GM12874 (cell line): ENCODE measurements around the gene SSPN.

Experiments
- TF ChIP-seq, protein P1 (sequence below): IDR thresholded peaks from 2 replicates; pipeline ENCODE4 v1.5.1; 2011; ENCODE audit warnings: low read depth, mild to moderate bottlenecking, control low read depth, low read length, moderate library complexity; ENCODE audit not compliant: insufficient read depth

SSPN gene

DNA sequence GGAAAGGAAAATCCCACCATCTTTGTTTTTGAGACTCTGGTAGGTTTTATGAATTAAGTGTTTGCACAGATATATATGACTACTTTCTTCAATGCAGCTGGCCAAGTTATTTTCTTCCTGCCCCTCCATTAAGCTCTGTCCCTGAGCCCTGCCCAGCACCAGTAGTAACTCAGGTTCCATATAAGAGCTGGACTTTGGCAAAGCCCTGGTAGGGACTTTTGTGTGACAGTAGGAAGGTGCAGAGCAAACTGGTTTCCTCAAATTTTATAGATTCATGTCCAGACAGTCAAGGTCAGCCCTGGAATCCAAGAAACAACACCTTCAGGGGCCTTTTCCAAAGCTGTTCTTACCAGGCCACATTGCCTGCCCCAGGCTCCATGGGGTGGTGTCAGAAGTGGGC lies 47.3 kb downstream of the SSPN start:
- TF ChIP-seq, protein P1, sequence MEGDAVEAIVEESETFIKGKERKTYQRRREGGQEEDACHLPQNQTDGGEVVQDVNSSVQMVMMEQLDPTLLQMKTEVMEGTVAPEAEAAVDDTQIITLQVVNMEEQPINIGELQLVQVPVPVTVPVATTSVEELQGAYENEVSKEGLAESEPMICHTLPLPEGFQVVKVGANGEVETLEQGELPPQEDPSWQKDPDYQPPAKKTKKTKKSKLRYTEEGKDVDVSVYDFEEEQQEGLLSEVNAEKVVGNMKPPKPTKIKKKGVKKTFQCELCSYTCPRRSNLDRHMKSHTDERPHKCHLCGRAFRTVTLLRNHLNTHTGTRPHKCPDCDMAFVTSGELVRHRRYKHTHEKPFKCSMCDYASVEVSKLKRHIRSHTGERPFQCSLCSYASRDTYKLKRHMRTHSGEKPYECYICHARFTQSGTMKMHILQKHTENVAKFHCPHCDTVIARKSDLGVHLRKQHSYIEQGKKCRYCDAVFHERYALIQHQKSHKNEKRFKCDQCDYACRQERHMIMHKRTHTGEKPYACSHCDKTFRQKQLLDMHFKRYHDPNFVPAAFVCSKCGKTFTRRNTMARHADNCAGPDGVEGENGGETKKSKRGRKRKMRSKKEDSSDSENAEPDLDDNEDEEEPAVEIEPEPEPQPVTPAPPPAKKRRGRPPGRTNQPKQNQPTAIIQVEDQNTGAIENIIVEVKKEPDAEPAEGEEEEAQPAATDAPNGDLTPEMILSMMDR = no peak

DNA sequence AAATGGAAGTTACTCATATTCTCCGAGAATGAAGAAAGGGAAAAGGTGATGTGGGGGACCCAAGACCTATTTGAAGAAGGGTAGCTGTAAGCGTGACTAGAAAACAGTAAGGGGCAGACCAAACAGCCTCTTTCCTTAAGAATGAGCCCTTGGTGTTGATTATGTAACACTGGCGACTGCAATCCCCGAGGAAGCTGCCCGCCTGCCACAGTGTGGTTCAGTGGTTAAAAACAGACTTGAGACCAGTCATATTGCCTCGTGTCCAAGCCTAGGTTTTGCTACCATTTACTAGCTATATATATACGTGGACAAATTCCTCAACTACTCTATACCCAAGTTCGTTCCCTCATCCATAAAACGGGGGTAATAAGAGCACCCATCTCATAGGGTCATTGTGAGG lies 49.1 kb downstream of the SSPN start:
- TF ChIP-seq, protein P1 = no peak

DNA sequence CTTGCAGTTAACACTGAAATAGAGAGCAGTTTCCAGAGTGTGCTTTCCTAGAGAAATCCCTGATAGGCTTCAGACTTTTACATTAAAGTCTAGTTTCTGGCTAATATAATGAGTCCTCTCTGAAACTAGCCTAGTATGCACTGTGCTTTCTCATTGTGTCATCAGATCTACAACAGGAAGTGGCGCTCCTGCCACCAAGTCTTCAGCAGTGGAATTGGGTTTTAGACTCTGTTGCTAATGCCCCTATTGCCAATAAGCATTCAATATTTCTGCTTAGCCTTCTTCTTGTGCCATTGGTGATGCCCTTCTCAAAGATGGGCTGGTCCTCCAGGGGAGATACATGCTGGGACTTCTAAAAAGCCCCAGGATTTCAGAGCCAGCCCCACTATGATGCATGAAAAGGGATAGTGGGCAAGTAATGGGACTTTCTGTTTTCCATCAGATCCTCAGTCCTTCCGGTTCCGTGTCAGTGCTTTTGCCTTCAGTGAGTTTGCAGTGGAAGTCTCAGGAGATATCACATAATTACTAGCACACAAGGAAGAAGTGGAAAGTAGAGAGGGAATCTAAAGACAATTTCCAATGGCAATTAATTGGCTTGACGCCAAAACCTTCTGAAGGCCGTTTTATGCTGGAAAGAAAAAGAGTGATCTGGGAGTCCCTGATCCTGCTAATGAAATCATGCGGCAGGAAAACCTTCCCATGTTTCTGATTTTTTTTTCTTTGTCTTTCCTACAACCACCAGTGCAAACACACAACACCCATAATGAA lies 50.0 kb downstream of the SSPN start:
- TF ChIP-seq, protein P1 = no peak

DNA sequence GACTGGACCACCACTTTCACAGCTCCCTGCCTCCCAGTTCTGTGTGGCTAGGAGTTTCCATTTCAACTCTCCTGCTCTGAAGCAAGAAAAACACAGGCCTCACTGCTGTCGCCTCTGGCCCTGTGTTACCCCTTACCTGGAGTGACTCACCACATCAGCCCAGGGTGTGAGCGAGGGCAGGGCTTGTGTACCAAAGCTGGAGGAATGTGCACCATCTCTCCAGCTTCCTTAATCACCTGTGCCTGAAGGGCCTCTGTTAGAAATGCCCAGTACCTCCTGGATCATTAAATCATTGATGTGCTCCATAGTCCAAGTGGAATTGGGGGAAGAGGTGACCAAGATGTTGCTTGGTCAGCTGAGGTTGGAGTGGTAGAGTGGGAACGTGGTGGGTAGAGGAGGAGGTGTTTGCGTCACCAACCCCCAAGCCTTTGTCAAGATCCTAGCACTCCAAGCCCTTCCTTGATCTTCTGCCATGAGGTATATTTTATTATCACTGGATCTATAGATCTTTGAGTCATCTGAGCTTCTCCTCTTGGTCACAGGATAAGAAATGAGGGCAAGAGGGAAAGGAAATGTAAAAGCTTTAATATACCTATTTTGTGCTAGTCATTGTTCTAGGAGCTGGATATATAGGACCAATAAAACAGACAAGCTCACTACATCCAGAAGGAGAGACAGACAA lies 51.3 kb downstream of the SSPN start:
- TF ChIP-seq, protein P1 = no peak

DNA sequence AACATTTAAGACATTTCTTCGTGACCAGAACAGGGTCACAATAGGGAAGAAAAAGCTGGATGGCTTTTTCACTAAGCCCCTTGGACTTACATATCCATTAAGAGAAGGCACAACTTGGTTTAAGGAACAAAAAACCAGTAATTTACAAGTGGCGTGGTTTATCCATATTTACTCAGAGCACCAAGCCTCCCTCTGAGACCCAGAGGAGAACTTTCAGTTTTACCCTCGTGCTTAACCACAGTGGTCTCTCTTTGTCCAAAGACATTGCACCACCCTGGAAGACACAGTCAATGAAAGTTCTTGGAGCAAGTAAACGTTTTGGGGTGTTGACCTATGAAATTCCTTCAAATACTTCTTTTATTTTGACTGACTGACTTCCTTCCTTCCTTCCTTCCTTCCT lies 52.5 kb downstream of the SSPN start:
- TF ChIP-seq, protein P1 = no peak

DNA sequence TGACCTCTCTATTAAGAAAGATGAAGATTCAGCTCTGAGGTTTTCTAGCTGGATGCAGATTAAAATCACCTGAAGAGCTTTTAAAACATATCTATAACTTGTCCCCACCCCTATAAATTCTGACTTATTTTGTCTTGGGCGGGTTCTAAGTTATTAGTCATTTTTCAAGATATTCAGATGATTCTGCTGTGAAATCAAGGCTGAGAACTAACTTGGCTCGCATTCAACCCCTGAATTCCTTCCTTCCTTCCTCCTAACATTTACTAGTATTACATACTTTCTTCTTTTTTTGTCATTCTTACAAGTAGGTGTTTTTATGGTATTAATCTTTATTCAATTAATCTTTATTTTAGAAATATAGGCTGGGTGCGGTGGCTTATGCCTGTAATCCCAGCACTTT lies 55.4 kb downstream of the SSPN start:
- TF ChIP-seq, protein P1 = no peak

DNA sequence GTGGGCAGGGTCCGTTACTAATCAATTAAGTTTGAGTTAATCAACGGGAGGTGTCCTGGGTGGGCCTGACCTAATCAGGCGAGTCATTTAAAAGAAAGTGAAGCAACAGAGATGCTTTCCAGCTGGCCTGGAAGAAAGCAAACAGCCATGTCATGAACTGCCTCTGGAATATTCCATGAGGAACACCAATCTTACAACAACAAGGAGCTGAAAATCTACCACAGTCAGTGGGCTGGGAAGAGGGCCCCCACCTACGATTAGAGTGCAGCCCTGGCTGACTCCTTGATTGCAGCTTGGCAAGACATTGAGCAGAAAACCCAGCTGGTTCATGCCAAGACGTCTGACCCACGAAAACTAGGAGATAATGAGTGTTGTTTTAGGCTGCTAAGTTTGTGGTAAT lies 56.2 kb downstream of the SSPN start:
- TF ChIP-seq, protein P1 = no peak
